ENCODE results near the gene SPATA22. TPM values are rescaled to one million over a fixed set of nuclear protein-coding genes. Genes with fewer than 3 reads are reported as not detected.
"Not testable (repeated sequence)": the region's sequence is repeated elsewhere in the genome, so short reads cannot be mapped to it uniquely, and the experiment has no call there.

The SPATA22 gene
- total and polyA plus RNA-seq, 2 of the 13 experiments (the other 11 are each of a cell fraction or from before 2014, with no cell fraction given), result not detected

DNA sequence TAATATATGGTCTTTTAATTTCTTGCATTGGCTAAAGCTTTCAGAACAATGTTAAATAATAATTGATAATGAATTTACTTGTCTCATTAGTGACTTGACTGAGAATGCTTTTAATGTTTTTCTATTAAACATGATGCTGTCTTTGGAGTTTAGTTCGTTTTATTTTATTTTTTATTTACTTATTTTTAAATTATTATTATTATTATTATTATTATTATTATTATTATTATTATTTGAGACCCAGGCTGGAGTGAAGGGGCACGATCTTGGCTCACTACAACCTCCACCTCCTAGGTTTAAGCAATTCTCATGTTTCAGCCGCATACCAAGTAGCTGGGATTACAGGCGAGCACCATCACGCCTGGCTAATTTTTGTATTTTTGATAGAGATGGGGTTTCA lies 56.0 kb downstream of the SPATA22 start:
- ChIA-PET CTCF (ENCODE audit: low intra/inter-chr PET ratio, low total read pairs) (no interaction called here), POLR2A (no interaction called here)
- in situ Hi-C loops (cut with HindIII; ENCODE audit: extremely low pct_ligation_motif_present, low pct_unique_long_range_greater_than_20kb), result no loop called here
- BruUV-seq (replicated peaks), result no TSS peak
- H2AFZ ChIP-seq (ENCODE audit: low read length), result no peak overlapping the region
- H3K4me1 ChIP-seq (ENCODE audit: insufficient read depth, low read length), result no peaks in the 10 kb centered on the region
- H3K36me3 ChIP-seq (replicated peaks in 1 of 2; ENCODE audit: control insufficient read depth in 1 of 2, insufficient read depth in 2 of 2, low read length in 2 of 2), result no peaks in the 10 kb centered on the region
- ATAC-seq, result no peak
- TF ChIP-seq SOX13 (IDR thresholded peaks at IDR 0.05) (no peak), SOX13 (CRISPR knock-in tag; conservative IDR thresholded peaks at IDR 0.05 in 1 of 2, IDR thresholded peaks at IDR 0.05 in 1 of 2) (no peak)
- no peaks in the 10 kb centered on the region for H3K9me3 ChIP-seq (ENCODE audit: low read length)
- FAIRE-seq, result no peak
- no peak overlapping the region for H3K9ac ChIP-seq (ENCODE audit: insufficient read depth, low read depth, low read length)
- H3K4me3 ChIP-seq (replicated peaks in 1 of 3; ENCODE audit: insufficient read depth in 1 of 3, low read depth in 2 of 3, low read length in 3 of 3), result no peak overlapping the region
- 37% methylated on average over 5 of the region's 5 CpGs for WGBS (ENCODE audit: low lambda C conversion rate)
- DNase-seq (ENCODE audit: low spot score), result no peak
- no peak overlapping the region for H3K27ac ChIP-seq (ENCODE audit: extremely low read length, insufficient read depth, low read length)
- no peaks in the 10 kb centered on the region for H4K20me1 ChIP-seq (ENCODE audit: insufficient read depth, low read length)
- H3K79me2 ChIP-seq (ENCODE audit: insufficient read depth, low read length), result no peaks in the 10 kb centered on the region
- peaks cover 2 to 3% of the 10 kb centered on the region in 2 experiments; a peak in 1 of 5 replicates for H3K27me3 ChIP-seq (ENCODE audit: control insufficient read depth in 1 of 2, insufficient read depth in 2 of 2, low read length in 2 of 2)
- intact Hi-C loops (cut with micrococcal nuclease; ENCODE audit: unreplicated experiment), result no loop called here
- H3K4me2 ChIP-seq (ENCODE audit: low read depth, low read length), result no peak overlapping the region

DNA sequence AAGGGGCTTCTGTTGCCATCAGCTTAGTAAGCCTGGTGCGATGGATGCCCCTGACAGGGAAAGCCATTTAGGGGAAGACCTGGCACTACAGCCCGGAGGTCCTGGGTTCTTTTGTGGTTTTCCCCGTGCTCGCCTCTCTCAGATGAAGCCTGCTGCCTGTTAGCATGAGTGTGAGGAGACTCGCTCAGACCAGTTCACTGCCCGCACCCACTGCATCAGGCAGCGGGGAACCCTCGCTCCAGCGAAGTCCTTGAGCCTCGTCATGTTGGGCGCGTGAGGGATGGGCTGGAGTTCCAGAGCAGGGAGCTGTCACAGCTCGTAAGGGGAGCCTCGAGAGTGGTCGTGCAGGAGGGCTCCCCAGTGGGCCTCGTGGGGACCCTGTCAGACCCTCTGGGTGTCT lies 59.4 kb downstream of the SPATA22 start:
- in situ Hi-C loops (cut with HindIII; ENCODE audit: extremely low pct_ligation_motif_present, low pct_unique_long_range_greater_than_20kb); BruUV-seq (replicated peaks): not testable (repeated sequence)

DNA sequence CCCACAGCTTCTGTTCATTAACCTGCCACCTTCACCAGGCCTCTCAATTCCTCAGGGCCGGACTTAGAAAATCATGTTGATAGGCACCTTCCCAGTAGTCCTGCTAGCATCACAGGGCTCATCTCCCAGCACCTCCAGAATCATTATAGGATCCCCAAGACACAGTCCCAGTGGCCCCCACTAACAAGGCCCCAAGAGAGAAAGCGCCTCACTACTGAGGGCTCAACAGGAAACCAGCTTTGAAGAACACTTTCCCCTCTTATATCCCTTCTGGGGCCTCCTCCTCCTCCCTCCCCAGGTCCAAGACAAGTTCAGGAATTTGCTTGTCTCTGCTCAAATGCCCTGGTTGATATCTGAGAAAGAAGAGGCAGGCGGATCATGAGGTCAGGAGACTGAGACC lies 60.5 kb downstream of the SPATA22 start, which contains the start of gene OR3A3:
OR3A3 (plus strand) TSS at position 301 of the 400 bp plus-strand sequence.
- BruUV-seq (replicated peaks), result no TSS peak
- Histone ChIP-seq H3K9ac (ENCODE audit: insufficient read depth, low read depth, low read length) (no peak within 1 kb of the TSS), H3K27me3 (ENCODE audit: control insufficient read depth in 1 of 2, insufficient read depth in 2 of 2, low read length in 2 of 2) (peaks cover 2 to 3% of the 10 kb centered on the region in 2 experiments; a peak in 1 of 5 replicates), H3K4me1 (ENCODE audit: insufficient read depth, low read length) (no peaks in the 10 kb centered on the region), H3K27ac (ENCODE audit: extremely low read length, insufficient read depth, low read length) (no peak within 1 kb of the TSS), H4K20me1 (ENCODE audit: insufficient read depth, low read length) (no peaks in the 10 kb centered on the region), H2AFZ (ENCODE audit: low read length) (no peak within 1 kb of the TSS), H3K36me3 (replicated peaks in 1 of 2; ENCODE audit: control insufficient read depth in 1 of 2, insufficient read depth in 2 of 2, low read length in 2 of 2) (no peaks in the 10 kb centered on the region), H3K4me2 (ENCODE audit: low read depth, low read length) (no peak within 1 kb of the TSS), H3K4me3 (replicated peaks in 1 of 3; ENCODE audit: insufficient read depth in 1 of 3, low read depth in 2 of 3, low read length in 3 of 3) (no peak within 1 kb of the TSS), H3K9me3 (ENCODE audit: low read length) (peaks cover 7% of the 10 kb centered on the region; the same call in 1 of the 2 replicates), H3K79me2 (ENCODE audit: insufficient read depth, low read length) (no peaks in the 10 kb centered on the region)
- ATAC-seq, result no peak
- CTCF ChIA-PET (ENCODE audit: low intra/inter-chr PET ratio, low total read pairs), result no interaction called here
- intact Hi-C loops (cut with micrococcal nuclease; ENCODE audit: unreplicated experiment), result no loop called here
- POLR2A ChIA-PET, result no interaction called here
- in situ Hi-C loops (cut with HindIII; ENCODE audit: extremely low pct_ligation_motif_present, low pct_unique_long_range_greater_than_20kb), result no loop called here
- DNase-seq (ENCODE audit: low spot score), result no peak
- TF ChIP-seq SP1 (IDR thresholded peaks at IDR 0.05) (no peak), SP1 (CRISPR knock-in tag; IDR thresholded peaks at IDR 0.05) (no peak), ASH2L (IDR thresholded peaks at IDR 0.05; ENCODE audit: insufficient read length, low read depth, low read length) (no peak), RBM39 (IDR thresholded peaks at IDR 0.05; ENCODE audit: low read depth, low read length, poor library complexity, severe bottlenecking) (no peak), ZFP36 (IDR thresholded peaks at IDR 0.05; ENCODE audit: borderline replicate concordance, low read depth, low read length, partially characterized antibody) (no peak), MXI1 (IDR thresholded peaks at IDR 0.05; ENCODE audit: borderline replicate concordance, low read depth, low read length) (no peak), KDM5B (CRISPR knock-in tag; IDR thresholded peaks at IDR 0.05; ENCODE audit: borderline replicate concordance) (no peak)
- TF ChIP-seq, protein P1, sequence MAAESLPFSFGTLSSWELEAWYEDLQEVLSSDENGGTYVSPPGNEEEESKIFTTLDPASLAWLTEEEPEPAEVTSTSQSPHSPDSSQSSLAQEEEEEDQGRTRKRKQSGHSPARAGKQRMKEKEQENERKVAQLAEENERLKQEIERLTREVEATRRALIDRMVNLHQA (CRISPR knock-in tag; IDR thresholded peaks at IDR 0.05), result no peak
- WGBS (ENCODE audit: low lambda C conversion rate), result 23% methylated on average over 3 of the region's 3 CpGs
- no peak for FAIRE-seq

More for the DNA sequence above, 59.4 kb downstream of the SPATA22 start:
- ATAC-seq; H3K79me2 ChIP-seq (ENCODE audit: insufficient read depth, low read length); FAIRE-seq; CTCF ChIA-PET (ENCODE audit: low intra/inter-chr PET ratio, low total read pairs); H3K9me3 ChIP-seq (ENCODE audit: low read length); H4K20me1 ChIP-seq (ENCODE audit: insufficient read depth, low read length); H2AFZ ChIP-seq (ENCODE audit: low read length); H3K4me3 ChIP-seq (replicated peaks in 1 of 3; ENCODE audit: insufficient read depth in 1 of 3, low read depth in 2 of 3, low read length in 3 of 3); H3K4me2 ChIP-seq (ENCODE audit: low read depth, low read length); H3K4me1 ChIP-seq (ENCODE audit: insufficient read depth, low read length); H3K36me3 ChIP-seq (replicated peaks in 1 of 2; ENCODE audit: control insufficient read depth in 1 of 2, insufficient read depth in 2 of 2, low read length in 2 of 2); H3K27ac ChIP-seq (ENCODE audit: extremely low read length, insufficient read depth, low read length); H3K27me3 ChIP-seq (ENCODE audit: control insufficient read depth in 1 of 2, insufficient read depth in 2 of 2, low read length in 2 of 2); H3K9ac ChIP-seq (ENCODE audit: insufficient read depth, low read depth, low read length); intact Hi-C loops (cut with micrococcal nuclease; ENCODE audit: unreplicated experiment); POLR2A ChIA-PET; DNase-seq (ENCODE audit: low spot score): not testable (repeated sequence)
- WGBS (ENCODE audit: low lambda C conversion rate), result no CpG with 5 or more reads among the region's 16 CpGs

Measured in HepG2 (cell line).